Measurements from ENCODE around the gene CAPZB. TPM values are rescaled to one million over a fixed set of nuclear protein-coding genes. Genes with fewer than 3 reads are reported as not detected.

CAPZB gene
- polyA plus RNA-seq, 1 donor from 2014 or later: 159 TPM

GRCh38 chr1:19339214-19339861, 146.0 kb downstream of the CAPZB start:
- Histone ChIP-seq H3K79me2 (replicated peaks; ENCODE audit: insufficient read depth, low read length) (no peaks in the 10 kb centered on the region), H3K9me2 (ENCODE audit: insufficient read depth, low read length) (no peaks in the 10 kb centered on the region), H3K4me3 (ENCODE audit: low read length) (no peak overlapping the region), H3K9ac (ENCODE audit: low read length) (no peak overlapping the region), H2AFZ (ENCODE audit: low read depth, low read length) (no peak overlapping the region), H3K4me2 (ENCODE audit: low read length) (no peak overlapping the region), H3K27me3 (ENCODE audit: insufficient read depth, low read depth, low read length) (no peaks in the 10 kb centered on the region), H4K20me1 (ENCODE audit: insufficient read depth) (no peaks in the 10 kb centered on the region), H3K27ac (ENCODE audit: low read length) (no peak overlapping the region), H3F3A (ENCODE audit: insufficient read depth, low read length, poor library complexity, severe bottlenecking) (no peaks in the 10 kb centered on the region), H3K9me3 (ENCODE audit: low read length) (no peaks in the 10 kb centered on the region), H3K36me3 (ENCODE audit: insufficient read depth, low read length) (no peaks in the 10 kb centered on the region)
- TF ChIP-seq REST (IDR thresholded peaks at IDR 0.05; ENCODE audit: borderline replicate concordance) (no peak), POLR2AphosphoS5 (IDR thresholded peaks at IDR 0.05) (no peak), MXI1 (conservative IDR thresholded peaks at IDR 0.05; ENCODE audit: poor library complexity, severe bottlenecking) (no peak)

- no peak overlapping the region for H3K4me3 ChIP-seq (ENCODE audit: low read length)
- no peak overlapping the region for H3K27ac ChIP-seq (ENCODE audit: low read length)
- H3K9me3 ChIP-seq (ENCODE audit: low read length): no peaks in the 10 kb centered on the region
- no peaks in the 10 kb centered on the region for H3K9me2 ChIP-seq (ENCODE audit: insufficient read depth, low read length)
- H4K20me1 ChIP-seq (ENCODE audit: insufficient read depth): no peaks in the 10 kb centered on the region
- H3K4me2 ChIP-seq (ENCODE audit: low read length): no peak overlapping the region
- no peak for TF ChIP-seq MXI1 (conservative IDR thresholded peaks at IDR 0.05; ENCODE audit: poor library complexity, severe bottlenecking)
- TF ChIP-seq CTCF (IDR thresholded peaks at IDR 0.05; ENCODE audit: poor library complexity, severe bottlenecking): peak; percentile 29
- no peak overlapping the region for H3K9ac ChIP-seq (ENCODE audit: low read length)
- H3K27me3 ChIP-seq (ENCODE audit: insufficient read depth, low read depth, low read length): no peaks in the 10 kb centered on the region
- H3K36me3 ChIP-seq (ENCODE audit: insufficient read depth, low read length): no peaks in the 10 kb centered on the region
- H2AFZ ChIP-seq (ENCODE audit: low read depth, low read length): no peak overlapping the region
- no peaks in the 10 kb centered on the region for H3K79me2 ChIP-seq (replicated peaks; ENCODE audit: insufficient read depth, low read length)
- H3F3A ChIP-seq (ENCODE audit: insufficient read depth, low read length, poor library complexity, severe bottlenecking): no peaks in the 10 kb centered on the region
Observed at GRCh38 chr1:19338323-19338762, 147.0 kb downstream of the CAPZB start.

- Histone ChIP-seq H3K4me3 (ENCODE audit: low read length) (no peak overlapping the region), H3K4me2 (ENCODE audit: low read length) (no peak overlapping the region), H3K36me3 (ENCODE audit: insufficient read depth, low read length) (no peaks in the 10 kb centered on the region), H3K27ac (ENCODE audit: low read length) (no peak overlapping the region), H3K79me2 (replicated peaks; ENCODE audit: insufficient read depth, low read length) (no peaks in the 10 kb centered on the region), H3K9ac (ENCODE audit: low read length) (no peak overlapping the region), H3K27me3 (ENCODE audit: insufficient read depth, low read depth, low read length) (no peaks in the 10 kb centered on the region), H2AFZ (ENCODE audit: low read depth, low read length) (no peak overlapping the region), H4K20me1 (ENCODE audit: insufficient read depth) (no peaks in the 10 kb centered on the region), H3K9me2 (ENCODE audit: insufficient read depth, low read length) (no peaks in the 10 kb centered on the region), H3K9me3 (ENCODE audit: low read length) (no peaks in the 10 kb centered on the region), H3F3A (ENCODE audit: insufficient read depth, low read length, poor library complexity, severe bottlenecking) (no peaks in the 10 kb centered on the region)
- no peak for TF ChIP-seq TAF1 (IDR thresholded peaks at IDR 0.05; ENCODE audit: low read depth)
- TF ChIP-seq EP300 (conservative IDR thresholded peaks at IDR 0.05; ENCODE audit: poor library complexity, severe bottlenecking): no peak
- no peak for TF ChIP-seq EZH2 (IDR thresholded peaks at IDR 0.05; ENCODE audit: borderline replicate concordance, insufficient read depth, low read length, poor library complexity, severe bottlenecking)
- no peak for TF ChIP-seq RAD21 (conservative IDR thresholded peaks at IDR 0.05)
Observed at GRCh38 chr1:19337289-19337688, 148.1 kb downstream of the CAPZB start.
